PC-9 (cell line): ENCODE measurements around the gene TMEM134.

Experiments
- EZH2 ChIP-seq: fragments of 200-600 bp; sonication (generic); IDR thresholded peaks from 2 replicates; pipeline ENCODE4 v1.8.0; 2017; ENCODE audit warnings: antibody characterized with exemption, low read depth
- TF ChIP-seq, protein P1 (sequence below): fragments of 200-600 bp; sonication (generic); conservative IDR thresholded peaks from 2 replicates; pipeline ENCODE4 v1.6.1; 2017; ENCODE audit warnings: mixed run types, antibody characterized with exemption, mild to moderate bottlenecking, moderate library complexity

DNA sequence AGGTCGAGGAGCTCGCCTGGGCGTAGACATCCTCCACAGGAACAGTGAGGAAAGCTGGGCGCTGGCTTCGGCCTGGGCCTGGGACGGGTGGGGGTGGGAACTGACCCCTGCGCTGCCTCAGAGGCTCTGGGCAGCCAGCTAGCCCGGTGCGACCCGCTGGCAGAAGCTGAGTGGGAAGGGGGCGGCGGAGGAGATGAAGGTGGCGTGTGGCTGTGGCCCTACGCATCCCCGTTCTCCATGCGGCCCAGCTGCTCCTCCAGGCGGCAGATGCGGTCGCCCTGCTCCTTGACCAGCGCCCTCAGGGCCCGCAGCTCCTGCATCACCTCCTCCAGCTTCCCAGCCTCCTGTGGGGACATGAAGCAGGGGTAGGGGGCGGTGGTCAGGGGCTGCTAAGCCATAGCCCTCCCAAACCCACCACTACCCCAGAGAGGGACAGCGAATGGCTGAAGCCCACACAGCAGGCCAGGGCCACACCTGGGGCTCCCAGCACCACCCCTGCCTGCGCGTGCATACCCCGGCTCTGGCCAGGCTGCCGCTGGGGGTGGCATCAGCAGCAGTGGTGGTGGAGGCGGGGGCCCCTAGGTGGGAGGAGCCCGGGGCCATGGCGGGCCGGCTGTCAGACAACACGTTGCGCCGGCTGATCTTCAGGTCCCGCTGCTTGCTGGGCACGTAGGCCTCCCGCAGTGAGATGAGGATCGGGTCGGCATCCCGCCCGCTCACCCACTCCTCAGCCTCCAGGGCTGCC lies 30.7 kb downstream of the TMEM134 start:
- TF ChIP-seq, protein P1, sequence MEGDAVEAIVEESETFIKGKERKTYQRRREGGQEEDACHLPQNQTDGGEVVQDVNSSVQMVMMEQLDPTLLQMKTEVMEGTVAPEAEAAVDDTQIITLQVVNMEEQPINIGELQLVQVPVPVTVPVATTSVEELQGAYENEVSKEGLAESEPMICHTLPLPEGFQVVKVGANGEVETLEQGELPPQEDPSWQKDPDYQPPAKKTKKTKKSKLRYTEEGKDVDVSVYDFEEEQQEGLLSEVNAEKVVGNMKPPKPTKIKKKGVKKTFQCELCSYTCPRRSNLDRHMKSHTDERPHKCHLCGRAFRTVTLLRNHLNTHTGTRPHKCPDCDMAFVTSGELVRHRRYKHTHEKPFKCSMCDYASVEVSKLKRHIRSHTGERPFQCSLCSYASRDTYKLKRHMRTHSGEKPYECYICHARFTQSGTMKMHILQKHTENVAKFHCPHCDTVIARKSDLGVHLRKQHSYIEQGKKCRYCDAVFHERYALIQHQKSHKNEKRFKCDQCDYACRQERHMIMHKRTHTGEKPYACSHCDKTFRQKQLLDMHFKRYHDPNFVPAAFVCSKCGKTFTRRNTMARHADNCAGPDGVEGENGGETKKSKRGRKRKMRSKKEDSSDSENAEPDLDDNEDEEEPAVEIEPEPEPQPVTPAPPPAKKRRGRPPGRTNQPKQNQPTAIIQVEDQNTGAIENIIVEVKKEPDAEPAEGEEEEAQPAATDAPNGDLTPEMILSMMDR, result no peak
- TF ChIP-seq EZH2, result no peak
